ENCODE data around the gene CATSPERD.
"Not testable (repeated sequence)": the region's sequence is repeated elsewhere in the genome, so short reads cannot be mapped to it uniquely, and the experiment has no call there.

The CATSPERD gene

GRCh38 chr19:5686326-5686646, 34.2 kb upstream of the CATSPERD start:
- DNase-seq: no peak

GRCh38 chr19:5686647-5687359, 33.6 kb upstream of the CATSPERD start:
- peak; percentile 99 for DNase-seq

GRCh38 chr19:5687360-5688198, 32.9 kb upstream of the CATSPERD start:
- DNase-seq: no peak

GRCh38 chr19:5688262-5688881, 32.1 kb upstream of the CATSPERD start:
- DNase-seq: not testable (repeated sequence)

- DNase-seq: peak; percentile 99
Measured at GRCh38 chr19:5690125-5690954, 30.1 kb upstream of the CATSPERD start, which contains the start of gene RPL36. Gene RPL36, plus strand, starts transcription at chr19:5690295. Its CDS starts 213 bp downstream, at chr19:5690508.

GRCh38 chr19:5690955-5691821, 29.2 kb upstream of the CATSPERD start:
- DNase-seq: peak; percentile 66

- DNase-seq: peak; percentile 44
Measured at GRCh38 chr19:5691822-5692722, 28.4 kb upstream of the CATSPERD start.

GRCh38 chr19:5692723-5693194, 27.7 kb upstream of the CATSPERD start:
- DNase-seq: peak; percentile 26

- peak; percentile 31 for DNase-seq
Measured at GRCh38 chr19:5693195-5694166, 27.0 kb upstream of the CATSPERD start.

- DNase-seq: no peak
Measured at GRCh38 chr19:5694167-5694955, 26.1 kb upstream of the CATSPERD start.

- no peak for DNase-seq
Measured at GRCh38 chr19:5694956-5695648, 25.3 kb upstream of the CATSPERD start.

GRCh38 chr19:5695649-5696195, 24.7 kb upstream of the CATSPERD start:
- no peak for DNase-seq

GRCh38 chr19:5696196-5697021, 24.0 kb upstream of the CATSPERD start:
- DNase-seq: no peak

GRCh38 chr19:5697022-5697889, 23.2 kb upstream of the CATSPERD start:
- no peak for DNase-seq

- DNase-seq: no peak
Measured at GRCh38 chr19:5697890-5698634, 22.4 kb upstream of the CATSPERD start.

Measured in activated CD4-positive, alpha-beta T cell treated with anti-CD3 and anti-CD28 coated beads, Interleukin-10, Interleukin-2, amounts not matched to agents 100 ng/mL and 50 ng/mL, durations not matched to agents 16 hours and 8 hours (primary cell).